ENCODE results near the gene HPCAL4. TPM values are rescaled to one million over a fixed set of nuclear protein-coding genes. Genes with fewer than 3 reads are reported as not detected.
A peak's percentile ranks its signal among the peaks of the same experiment; 100 is the strongest.

The HPCAL4 gene
- total and polyA plus RNA-seq, 9 of the 15 experiments (the other 6 are each of a cell fraction or from before 2014, with no cell fraction given), result 0.01 to 0.04 (median 0.04) TPM; not detected in 4

- peak; percentile 52 for TF ChIP-seq ATF3 (IDR thresholded peaks at IDR 0.05)
- no peak for TF ChIP-seq ATF3 (CRISPR knock-in tag; conservative IDR thresholded peaks at IDR 0.05)
- no peak for TF ChIP-seq ZNF586 (CRISPR knock-in tag; conservative IDR thresholded peaks at IDR 0.05)
- peak; percentile 10; the same call in 1 of the 2 replicates for TF ChIP-seq NFIC (IDR thresholded peaks at IDR 0.05)
- peak; percentile 56; the same call in 1 of the 2 replicates for TF ChIP-seq TFAP4 (CRISPR knock-in tag; IDR thresholded peaks at IDR 0.05; ENCODE audit: borderline replicate concordance)
- peak; percentile 47; the same call in 1 of the 2 replicates for TF ChIP-seq TFE3 (CRISPR knock-in tag; IDR thresholded peaks at IDR 0.05)
- 0 out of 2 replicates have a peak, but pooled peaks have one; percentile 28 for TF ChIP-seq CREM (IDR thresholded peaks at IDR 0.05; ENCODE audit: low read depth)
- TF ChIP-seq ZEB2 (IDR thresholded peaks at IDR 0.05), result peak; percentile 55; the same call in 1 of the 2 replicates
- peak; percentile 67; the same call in 1 of the 2 replicates for TF ChIP-seq BHLHE40 (IDR thresholded peaks at IDR 0.05; ENCODE audit: low read length)
- 0 out of 2 replicates have a peak, but pooled peaks have one; percentile 23 for TF ChIP-seq ARID2 (IDR thresholded peaks at IDR 0.05)
Observed at GRCh38 chr1:39653546-39654031, 37.6 kb downstream of the HPCAL4 start (continued).
